DOHH2 (cell line): ENCODE data around the gene PITPNC1.

Source experiments
- CTCF ChIP-seq: fragments of 200-600 bp; sonication (generic); IDR thresholded peaks from one replicate; pipeline ENCODE4 v1.5.1; 2014; ENCODE audit warnings: antibody characterized with exemption, mild to moderate bottlenecking, low read depth, low read length; ENCODE audit not compliant: poor library complexity, severe bottlenecking
- EZH2phosphoT487 ChIP-seq: fragments of 200-600 bp; sonication (generic); IDR thresholded peaks from 2 replicates; pipeline ENCODE4 v1.6.1; 2017; ENCODE audit warnings: borderline replicate concordance, mild to moderate bottlenecking, antibody characterized with exemption, low read length, moderate library complexity, mixed read lengths

DNA sequence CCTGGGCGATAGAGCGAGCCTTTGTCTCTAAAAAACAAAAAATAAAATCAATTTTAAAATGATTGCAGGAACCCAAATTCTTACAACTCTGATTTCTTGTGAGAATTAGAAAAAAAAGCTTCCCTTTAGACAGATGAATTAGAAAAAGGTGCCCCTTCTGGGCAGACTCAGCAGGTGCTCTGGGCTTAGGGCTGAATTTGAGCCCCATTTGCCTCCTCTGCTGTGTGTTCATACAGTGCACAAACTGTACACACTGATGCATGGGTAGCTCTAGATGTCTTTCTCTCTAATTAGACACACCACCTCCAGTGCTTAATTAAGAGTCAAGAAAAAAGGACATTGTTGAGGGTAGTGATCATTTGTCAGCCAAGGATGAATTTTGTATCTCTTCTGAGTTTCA, 302.1 kb downstream of the PITPNC1 start:
- TF ChIP-seq CTCF: peak; percentile 29
- no peak for TF ChIP-seq EZH2phosphoT487
